ENCODE data around the gene WDR44. TPM values are rescaled to one million over a fixed set of nuclear protein-coding genes. Genes with fewer than 3 reads are reported as not detected.

Gene WDR44
- total and polyA plus RNA-seq, 2 of the 4 experiments (the other 2 are of a cell fraction) = 10.0 to 11.8 TPM

GRCh38 chrX:118329175-118329574, 16.7 kb upstream of the WDR44 start:
- no peak overlapping the region for H3K56ac ChIP-seq (ENCODE audit: extremely low read depth, insufficient read depth, low read length)

More at GRCh38 chrX:118329175-118329574, 16.7 kb upstream of the WDR44 start:
- in situ Hi-C loops (cut with MboI; ENCODE audit: low sequenced_read_pairs) (no loop called here), dilution Hi-C loops (cut with HindIII; ENCODE audit: low sequenced_read_pairs, unreplicated experiment) (no loop called here), intact Hi-C loops (cut with micrococcal nuclease) (no loop called here)
- ATAC-seq (ENCODE audit: low read depth) (no peak), DNase-seq (no peak)
- H2AK9ac ChIP-seq (replicated peaks; ENCODE audit: low read depth, low read length, poor library complexity) = no peak overlapping the region
- H3K27me3 ChIP-seq (ENCODE audit: control insufficient read depth, insufficient read depth, low read length) = no peaks in the 10 kb centered on the region; the same call in 1 of the 2 replicates
- POLR2A ChIA-PET (ENCODE audit: unreplicated experiment) = no interaction called here
- no peak overlapping the region for H2AFZ ChIP-seq (replicated peaks; ENCODE audit: low read length, poor library complexity)
- no TSS peak for BruUV-seq (replicated peaks)
- no peak overlapping the region for H2BK120ac ChIP-seq (ENCODE audit: low read depth, low read length)
- no peak overlapping the region for H4K8ac ChIP-seq (ENCODE audit: low read depth in 2 of 2, low read length in 2 of 2)
- no peak overlapping the region for H4K5ac ChIP-seq (ENCODE audit: low read depth, low read length)
- no peak overlapping the region for H3K14ac ChIP-seq (replicated peaks; ENCODE audit: low read depth, low read length)
- CTCF ChIA-PET = interaction anchor here (0.5 kb wide), 1 partner anchor 22 kb away, joined by 3 read pairs; no protein-coding TSS in a partner anchor
- H3K4me3 ChIP-seq (ENCODE audit: insufficient read depth, low read depth, low read length) = no peak overlapping the region
- no peak overlapping the region for H2BK20ac ChIP-seq (ENCODE audit: low read depth, low read length)
- no peak overlapping the region for H4K91ac ChIP-seq (ENCODE audit: insufficient read depth, low read depth, low read length)
- H4K20me1 ChIP-seq (ENCODE audit: insufficient read depth, low read length) = no peaks in the 10 kb centered on the region
- H3K4me2 ChIP-seq (ENCODE audit: low read depth, low read length) = no peak overlapping the region
- no peak overlapping the region for H2AK5ac ChIP-seq (ENCODE audit: low read depth, low read length)
- H3K4ac ChIP-seq (ENCODE audit: low read depth, low read length) = no peak overlapping the region
- no peak overlapping the region for H3K9ac ChIP-seq (ENCODE audit: low read depth, low read length)
- H3K18ac ChIP-seq (ENCODE audit: low read depth, low read length) = no peak overlapping the region
- no peaks in the 10 kb centered on the region for H3K36me3 ChIP-seq (ENCODE audit: control insufficient read depth, insufficient read depth, low read length)
- H2BK15ac ChIP-seq (ENCODE audit: low read depth, low read length) = no peak overlapping the region
- 70% methylated on average over 2 of the region's 3 CpGs; no CpG with 5 or more reads in 1 of the 2 experiments for WGBS, 2 experiments (ENCODE audit: extremely low coverage in 2 of 2, insufficient read length in 1 of 2)
- no peak overlapping the region for H3K23ac ChIP-seq (ENCODE audit: low read depth, low read length)
- H3K4me1 ChIP-seq (ENCODE audit: control insufficient read depth, insufficient read depth, low read length) = no peaks in the 10 kb centered on the region
- no peak for TF ChIP-seq ELK1 (IDR thresholded peaks at IDR 0.05; ENCODE audit: borderline replicate concordance, low read depth, low read length)
- no peak for TF ChIP-seq RFX5 (IDR thresholded peaks at IDR 0.05; ENCODE audit: low read depth, low read length)
- TF ChIP-seq FOS (IDR thresholded peaks at IDR 0.05; ENCODE audit: low read depth, low read length) = no peak
- no peak for TF ChIP-seq RCOR1 (IDR thresholded peaks at IDR 0.05; ENCODE audit: insufficient replicate concordance, low read length)
- TF ChIP-seq SMC3 (IDR thresholded peaks at IDR 0.05; ENCODE audit: low read depth, low read length) = no peak
- no peak for TF ChIP-seq RAD21 (IDR thresholded peaks at IDR 0.05; ENCODE audit: low read length)
- TF ChIP-seq POLR2A (IDR thresholded peaks at IDR 0.05; ENCODE audit: low read depth, low read length) = no peak
- no peak for TF ChIP-seq MAFK (IDR thresholded peaks at IDR 0.05; ENCODE audit: low read depth, low read length)
- no peak for TF ChIP-seq CEBPB (IDR thresholded peaks at IDR 0.05; ENCODE audit: low read depth, low read length)
- TF ChIP-seq BHLHE40 (IDR thresholded peaks at IDR 0.05; ENCODE audit: low read depth, low read length) = no peak
- TF ChIP-seq MAZ (IDR thresholded peaks at IDR 0.05; ENCODE audit: borderline replicate concordance, low read depth, low read length) = no peak
- TF ChIP-seq CHD1 (IDR thresholded peaks at IDR 0.05; ENCODE audit: low read depth, low read length) = no peak
- H3K27ac ChIP-seq (ENCODE audit: insufficient read depth, low read length) = no peak overlapping the region
- H3K9me1 ChIP-seq (ENCODE audit: insufficient read depth, low read length) = no peaks in the 10 kb centered on the region
- H3K9me3 ChIP-seq (ENCODE audit: control insufficient read depth, insufficient read depth, low read length) = no peaks in the 10 kb centered on the region
- no peak overlapping the region for H2BK5ac ChIP-seq (ENCODE audit: low read depth, low read length, poor library complexity, severe bottlenecking)
- no peaks in the 10 kb centered on the region for H3K79me1 ChIP-seq (ENCODE audit: low read depth in 1 of 2, low read length in 2 of 2)

Measured in IMR-90 (cell line).